ENCODE results near the gene XCR1. TPM values are rescaled to one million over a fixed set of nuclear protein-coding genes. Genes with fewer than 3 reads are reported as not detected.
"Not testable (repeated sequence)": the region's sequence is repeated elsewhere in the genome, so short reads cannot be mapped to it uniquely, and the experiment has no call there.

Gene XCR1
- polyA plus RNA-seq, 6 donors from 2014 or later = not detected

DNA sequence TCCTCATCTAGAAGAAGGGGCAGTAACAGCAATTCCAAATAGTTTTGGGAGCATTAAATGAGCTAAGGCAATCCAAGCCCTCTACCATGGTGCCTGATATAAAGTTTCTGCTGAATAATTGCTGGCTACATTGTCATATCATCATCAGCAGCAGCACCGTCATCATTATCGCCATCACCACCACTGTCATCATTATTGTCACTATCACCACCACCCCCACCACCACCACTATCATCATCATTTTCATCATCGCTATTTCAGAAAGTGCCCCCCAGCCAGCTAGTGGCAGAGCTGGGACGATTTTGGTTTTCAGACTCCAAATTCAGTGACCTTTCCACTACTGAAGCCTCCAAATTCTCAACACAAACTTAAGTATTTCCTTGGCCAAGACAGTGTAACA is 15.0 kb downstream of the XCR1 start:
- DNase-seq (no peak), ATAC-seq (ENCODE audit: low read depth in 2 of 2) (no peak)
- no peaks in the 10 kb centered on the region for H3K4me1 Mint-ChIP-seq
- H3K4me3 Mint-ChIP-seq = no peak overlapping the region
- H3K27ac Mint-ChIP-seq = no peak overlapping the region
- no peaks in the 10 kb centered on the region for H3K36me3 Mint-ChIP-seq
- H3K9me3 Mint-ChIP-seq = no peaks in the 10 kb centered on the region
- peaks cover 4 to 13% (median 5%) of the 10 kb centered on the region in 3 donors for H3K27me3 Mint-ChIP-seq

DNA sequence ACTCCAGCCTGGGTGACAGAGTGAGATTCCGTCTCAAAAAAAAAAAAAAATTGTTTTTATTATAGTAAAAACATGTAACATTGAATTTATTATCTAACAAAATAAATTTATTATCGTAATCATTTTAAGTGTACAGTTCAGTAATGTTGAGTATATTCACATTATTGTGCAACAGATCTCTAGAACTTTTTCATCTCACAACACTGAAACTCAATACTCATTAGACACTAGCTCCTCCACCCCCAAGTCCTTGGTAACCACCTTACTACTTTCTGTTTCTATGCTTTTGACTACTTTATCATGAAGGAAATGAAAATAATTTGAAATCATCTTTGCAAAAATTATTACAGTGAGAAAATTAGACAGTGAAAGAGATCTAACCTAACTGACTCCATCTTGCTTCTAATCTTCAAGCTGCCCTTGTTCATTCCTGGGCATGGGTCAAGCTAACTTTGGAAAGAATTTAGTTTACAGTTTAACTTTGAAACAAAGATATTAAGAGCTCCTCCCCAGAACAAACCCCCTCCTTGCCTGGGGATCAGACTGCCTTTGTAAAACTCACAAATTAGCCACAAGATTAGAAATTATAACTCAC is 16.7 kb downstream of the XCR1 start:
- Mint-ChIP-seq H3K27me3 (peaks cover 4 to 13% (median 5%) of the 10 kb centered on the region in 3 donors), H3K9me3 (no peaks in the 10 kb centered on the region), H3K27ac (no peak overlapping the region), H3K36me3 (no peaks in the 10 kb centered on the region), H3K4me3 (no peak overlapping the region), H3K4me1 (no peaks in the 10 kb centered on the region)
- ATAC-seq (ENCODE audit: low read depth in 2 of 2) (no peak), DNase-seq (no peak)

DNA sequence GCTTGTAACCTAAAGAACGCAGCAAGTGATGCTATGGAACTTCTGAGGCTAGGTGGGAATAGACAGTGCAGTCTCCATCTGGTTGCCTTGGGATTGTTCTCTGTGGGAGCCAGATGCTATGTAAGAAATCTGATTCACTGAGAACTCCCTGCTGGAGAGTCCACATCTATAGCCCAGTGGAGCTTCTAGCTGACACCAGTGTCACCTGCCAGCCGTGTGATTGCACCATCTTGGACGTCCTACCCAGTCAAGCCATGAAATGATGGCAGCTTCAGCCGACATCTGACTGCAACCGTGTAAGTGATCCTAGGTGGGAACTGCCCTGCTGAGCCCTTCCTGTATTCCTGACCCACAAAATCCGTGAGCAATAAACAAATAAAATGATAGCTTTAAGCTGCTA is 19.2 kb downstream of the XCR1 start:
- no peaks in the 10 kb centered on the region for H3K36me3 Mint-ChIP-seq
- DNase-seq (no peak), ATAC-seq (ENCODE audit: low read depth in 2 of 2) (no peak)
- H3K27ac Mint-ChIP-seq = no peak overlapping the region
- H3K4me1 Mint-ChIP-seq = no peaks in the 10 kb centered on the region
- H3K27me3 Mint-ChIP-seq = peaks cover 0 to 4% (median 1%) of the 10 kb centered on the region in 3 donors
- no peaks in the 10 kb centered on the region for H3K9me3 Mint-ChIP-seq
- no peak overlapping the region for H3K4me3 Mint-ChIP-seq

DNA sequence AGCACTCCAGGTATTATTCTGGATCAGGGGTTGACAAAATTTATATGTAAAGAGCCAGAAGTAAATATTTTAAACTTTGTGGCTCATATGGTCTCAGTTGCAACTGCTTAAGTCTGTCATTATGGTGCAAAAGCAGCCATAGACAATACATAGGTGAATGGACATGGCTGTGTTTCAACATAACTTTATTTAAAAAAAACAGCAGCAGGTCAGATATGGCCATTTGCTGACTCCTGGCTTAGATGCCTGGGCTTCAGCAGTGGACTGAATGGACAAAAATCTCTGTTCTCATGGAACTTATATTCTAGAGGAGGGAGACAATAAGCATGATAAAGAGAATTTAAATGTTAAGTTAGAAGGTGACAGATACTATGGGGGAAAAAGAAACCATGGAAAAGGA is 20.0 kb downstream of the XCR1 start:
- Mint-ChIP-seq H3K4me1 (no peaks in the 10 kb centered on the region), H3K4me3 (no peak overlapping the region), H3K36me3 (no peaks in the 10 kb centered on the region), H3K9me3 (no peaks in the 10 kb centered on the region), H3K27ac (peak overlapping the region in 1 of 6 donors; percentile 54), H3K27me3 (no peaks in the 10 kb centered on the region)
- no peak for DNase-seq
- ATAC-seq (ENCODE audit: low read depth in 2 of 2) = no peak

DNA sequence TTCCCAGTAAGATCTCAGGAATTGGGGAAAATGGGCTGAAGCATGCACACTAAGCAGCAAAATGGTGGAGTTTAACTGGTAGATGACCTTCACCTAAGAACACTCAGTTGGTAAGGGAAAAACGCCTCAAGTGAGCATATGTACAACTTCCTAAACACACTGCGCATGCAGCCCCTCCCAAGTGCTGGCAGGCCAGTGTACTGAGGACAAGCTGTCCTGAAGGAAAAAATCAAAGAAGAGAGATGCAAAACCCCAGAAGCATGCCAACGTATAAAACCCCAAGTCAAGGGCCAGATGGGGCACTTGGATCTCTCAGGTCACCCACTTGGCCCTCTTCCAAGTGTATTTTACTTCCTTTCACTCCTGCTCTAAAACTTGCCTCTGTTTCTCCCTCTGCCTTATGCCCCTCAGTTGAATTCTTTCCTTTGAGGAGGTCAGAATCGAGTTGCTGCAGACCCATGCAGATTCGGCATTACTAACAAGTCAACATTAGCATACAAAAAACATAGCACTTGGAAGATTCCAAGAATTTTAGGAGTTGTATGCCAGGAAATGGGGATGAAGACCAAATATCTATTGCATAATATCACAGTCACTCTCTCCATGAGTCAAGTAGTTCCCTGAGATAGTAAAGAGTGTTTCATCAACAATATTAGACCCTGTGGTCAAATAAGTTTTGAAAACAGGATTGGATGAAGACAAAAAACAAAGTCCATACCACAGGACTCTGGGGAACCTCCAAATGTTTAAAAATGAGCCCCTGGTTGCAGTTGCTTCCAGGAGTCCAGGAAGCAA is 20.8 kb downstream of the XCR1 start:
- peak overlapping the region in 1 of 6 donors; percentile 2 for H3K27ac Mint-ChIP-seq
- H3K36me3 Mint-ChIP-seq = no peaks in the 10 kb centered on the region
- H3K4me3 Mint-ChIP-seq = no peak overlapping the region
- H3K27me3 Mint-ChIP-seq = no peaks in the 10 kb centered on the region
- H3K9me3 Mint-ChIP-seq = no peaks in the 10 kb centered on the region
- H3K4me1 Mint-ChIP-seq = no peaks in the 10 kb centered on the region
- DNase-seq (no peak), ATAC-seq (ENCODE audit: low read depth in 2 of 2) (no peak)

DNA sequence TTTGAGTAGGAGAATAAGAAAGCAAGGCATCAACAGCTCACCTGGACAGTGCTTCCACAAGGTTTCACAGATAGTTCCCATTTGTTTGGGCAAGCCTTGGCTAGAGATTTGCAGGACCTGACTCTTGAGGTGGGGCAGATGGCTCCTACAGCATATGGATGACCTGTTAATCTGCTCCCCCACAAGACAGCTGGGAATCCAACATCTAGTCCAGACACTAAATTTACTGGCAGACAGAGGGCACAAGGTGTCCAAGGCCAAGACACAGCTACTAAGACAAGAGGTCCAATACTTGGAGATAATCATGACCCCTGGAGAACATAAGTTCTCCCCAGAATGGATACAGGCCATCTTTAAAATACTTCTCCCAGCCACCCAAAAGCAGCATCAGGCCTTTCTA is 23.6 kb downstream of the XCR1 start:
- peaks cover 0 to 12% (median 10%) of the 10 kb centered on the region in 3 donors for H3K27me3 Mint-ChIP-seq
- H3K4me3 Mint-ChIP-seq = not testable (repeated sequence)

DNA sequence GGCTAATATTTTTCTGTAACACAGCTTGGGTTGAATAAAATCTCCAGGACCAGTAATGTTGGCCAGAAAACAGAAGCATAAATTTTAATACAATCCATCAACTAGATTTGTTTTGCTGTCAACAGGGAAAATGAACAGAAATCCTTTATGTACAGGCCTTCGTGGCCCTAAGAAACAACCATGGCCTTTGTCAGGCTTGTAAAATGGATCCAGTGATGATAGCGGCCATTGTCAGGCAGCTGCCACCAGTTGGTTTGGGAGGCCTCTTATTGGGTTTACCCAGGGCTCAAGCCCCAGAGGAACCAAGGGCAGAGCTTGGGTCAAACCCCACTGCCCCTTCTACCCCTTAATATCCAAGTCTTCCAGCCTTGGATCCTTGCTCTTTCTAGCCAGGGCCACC is 26.1 kb downstream of the XCR1 start:
- Mint-ChIP-seq H3K36me3 (no peaks in the 10 kb centered on the region), H3K9me3 (no peaks in the 10 kb centered on the region), H3K4me1 (peaks cover 0 to 6% (median 4%) of the 10 kb centered on the region in 3 donors), H3K27ac (peak overlapping the region in 1 of 6 donors; percentile 71), H3K27me3 (peaks cover 0 to 18% (median 12%) of the 10 kb centered on the region in 3 donors), H3K4me3 (no peak overlapping the region)
- DNase-seq = no peak
- ATAC-seq (ENCODE audit: low read depth in 2 of 2) = no peak

More for the DNA sequence above, 23.6 kb downstream of the XCR1 start:
- H3K36me3 Mint-ChIP-seq; H3K4me1 Mint-ChIP-seq; DNase-seq; H3K9me3 Mint-ChIP-seq; ATAC-seq (ENCODE audit: low read depth in 2 of 2); H3K27ac Mint-ChIP-seq: not testable (repeated sequence)

DNA sequence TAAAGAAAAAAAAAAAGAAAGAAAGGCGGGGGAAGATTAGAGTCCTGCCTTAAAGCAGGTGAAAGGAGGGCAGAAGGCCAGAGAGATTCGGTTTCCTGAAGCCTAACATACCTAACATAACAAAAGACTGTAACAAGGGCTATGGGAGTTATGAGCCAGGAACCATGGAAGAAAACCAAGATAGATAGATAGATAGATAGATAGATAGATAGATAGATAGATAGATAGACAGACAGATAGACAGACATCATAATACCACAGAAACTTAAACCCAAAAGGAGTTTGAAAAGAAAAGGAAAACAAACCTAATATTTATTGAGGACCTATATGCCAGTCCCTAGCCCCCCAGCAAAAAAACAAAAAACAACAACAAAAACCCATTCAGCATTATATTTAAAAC is 29.3 kb downstream of the XCR1 start:
- Mint-ChIP-seq H3K9me3 (no peaks in the 10 kb centered on the region), H3K4me3 (peak overlapping the region in 1 of 8 donors; percentile 2), H3K36me3 (no peaks in the 10 kb centered on the region), H3K27ac (peak overlapping the region in 1 of 6 donors; percentile 63), H3K4me1 (peaks cover 8 to 26% (median 11%) of the 10 kb centered on the region in 3 donors), H3K27me3 (peaks cover 0 to 18% (median 12%) of the 10 kb centered on the region in 3 donors)
- no peak for DNase-seq
- no peak for ATAC-seq (ENCODE audit: low read depth in 2 of 2)

DNA sequence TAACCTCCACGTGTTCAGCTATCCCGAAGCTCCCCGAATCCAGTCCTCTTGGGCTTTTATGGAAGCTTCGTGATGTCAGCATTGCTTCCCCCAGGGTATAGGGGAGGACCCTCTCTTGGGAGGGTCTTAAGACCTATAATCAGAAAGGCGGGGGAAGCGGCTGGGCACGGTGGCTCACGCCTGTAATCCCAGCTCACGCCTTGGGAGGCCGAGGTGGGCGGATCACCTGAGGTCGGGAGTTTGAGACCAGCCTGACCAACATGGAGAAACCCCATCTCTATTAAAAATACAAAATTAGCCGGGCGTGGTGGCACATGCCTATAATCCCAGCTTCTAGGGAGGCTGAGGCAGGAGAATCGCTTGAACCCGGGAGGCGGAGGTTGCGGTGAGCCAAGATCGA is 29.8 kb downstream of the XCR1 start:
- not testable (repeated sequence) for ATAC-seq (ENCODE audit: low read depth in 2 of 2); H3K9me3 Mint-ChIP-seq; DNase-seq; H3K36me3 Mint-ChIP-seq; H3K27ac Mint-ChIP-seq
- Mint-ChIP-seq H3K4me1 (peaks cover 12 to 31% (median 16%) of the 10 kb centered on the region in 3 donors), H3K27me3 (peaks cover 0 to 18% (median 12%) of the 10 kb centered on the region in 3 donors), H3K4me3 (peak overlapping the region in 1 of 8 donors; percentile 90)

DNA sequence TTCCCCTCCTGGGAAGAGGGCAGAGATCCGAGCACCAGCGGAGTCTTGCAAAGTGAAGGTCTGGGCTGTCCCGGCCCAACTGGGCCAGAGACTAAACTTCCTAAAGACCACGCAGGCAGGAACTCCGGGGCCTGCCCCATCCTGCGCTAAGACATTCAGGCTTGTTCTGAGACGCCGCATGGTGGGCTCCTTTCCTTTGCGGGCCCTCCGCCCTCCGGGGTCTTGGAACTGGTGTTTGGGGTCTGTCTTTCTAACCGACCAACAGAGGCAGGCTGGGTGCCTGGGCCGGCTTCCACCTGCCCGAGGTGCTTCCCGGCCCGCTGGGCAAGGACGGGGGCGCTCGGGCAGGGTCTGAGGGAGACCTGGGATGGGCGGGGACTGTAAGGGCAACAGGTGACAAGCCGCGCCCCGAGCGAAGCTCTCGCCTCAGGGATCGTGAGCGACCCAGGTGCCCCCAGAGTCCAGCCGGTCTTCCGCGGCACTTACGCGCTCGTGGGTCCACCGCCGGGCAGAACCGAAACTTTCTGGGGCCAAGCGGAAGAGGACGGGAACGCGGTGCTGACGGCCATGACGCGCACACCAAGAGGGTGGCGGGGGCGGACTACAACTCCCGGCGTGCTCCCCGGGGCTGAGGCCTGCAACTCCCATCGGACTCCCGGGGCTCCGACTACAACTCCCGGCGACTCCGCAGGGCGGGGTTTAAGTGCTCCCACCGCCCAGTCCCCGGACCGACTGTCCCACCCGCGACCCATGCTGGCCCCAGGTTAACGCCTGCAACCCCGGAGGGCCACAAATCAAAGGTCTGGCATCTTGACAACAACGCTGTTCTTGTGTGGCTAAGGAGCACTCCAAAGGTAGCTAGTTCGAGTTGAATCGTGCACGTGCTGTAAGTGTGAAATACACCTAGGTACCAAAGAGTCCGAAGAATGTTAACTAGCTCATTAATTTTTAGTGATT is 31.8 kb downstream of the XCR1 start, which contains the start of gene FYCO1:
TSS of gene FYCO1 (minus strand) at position 589 of the 957 bp plus-strand sequence. CDS start 10,914 bp downstream, outside the sequence.
- Mint-ChIP-seq H3K4me1 (peaks cover 25 to 50% (median 31%) of the 10 kb centered on the region in 3 donors), H3K36me3 (no peaks in the 10 kb centered on the region), H3K27me3 (peaks cover 0 to 18% (median 11%) of the 10 kb centered on the region in 3 donors), H3K4me3 (peak within 1 kb of the TSS; percentile 78 to 95 (median 92)), H3K27ac (peak within 1 kb of the TSS; percentile 82 to 96 (median 94)), H3K9me3 (no peaks in the 10 kb centered on the region)
- DNase-seq (peak; percentile 87), ATAC-seq (ENCODE audit: low read depth in 2 of 2) (peak; percentile 94 to 95)

DNA sequence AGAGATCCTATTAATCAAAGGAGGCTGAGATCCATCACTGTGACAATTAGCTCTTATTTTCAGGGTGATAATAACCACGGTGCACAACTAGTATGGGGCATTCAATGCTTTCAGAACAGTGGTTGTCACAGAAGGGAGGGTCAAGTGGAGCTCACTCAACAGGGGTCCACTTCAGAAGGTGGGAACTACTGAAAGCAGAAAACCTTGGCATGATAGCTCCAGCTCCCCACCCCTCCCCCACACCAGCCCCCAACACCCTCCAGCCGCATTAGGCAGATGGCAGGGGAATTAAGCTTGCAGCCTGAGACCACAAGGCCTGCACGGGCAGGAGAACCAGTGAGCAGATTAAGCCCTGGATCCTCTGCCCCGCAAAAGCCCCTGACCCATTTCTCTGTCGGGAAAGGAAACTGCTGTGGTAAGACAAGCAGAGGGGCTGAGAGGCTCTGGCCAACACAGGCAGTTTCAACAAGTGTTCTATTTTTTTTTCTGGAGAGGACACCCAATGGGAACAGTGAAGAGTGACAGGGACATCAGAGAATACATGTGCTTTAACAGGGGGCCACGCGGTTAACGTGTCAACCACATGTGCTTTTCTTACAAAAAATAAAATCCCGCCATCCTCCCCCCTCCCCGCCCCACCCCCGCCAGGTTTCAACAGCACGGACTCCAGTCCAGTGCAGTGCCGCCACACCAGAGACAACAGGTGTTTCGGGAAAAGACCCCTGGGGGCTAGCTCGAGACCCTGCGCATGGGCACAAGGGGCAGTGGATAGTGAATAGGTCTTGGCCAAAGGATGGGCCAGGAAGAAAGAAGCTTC is 32.7 kb downstream of the XCR1 start:
- Mint-ChIP-seq H3K36me3 (no peaks in the 10 kb centered on the region), H3K9me3 (no peaks in the 10 kb centered on the region), H3K4me3 (peak overlapping the region; percentile 78 to 95 (median 92)), H3K27me3 (peaks cover 0 to 10% (median 2%) of the 10 kb centered on the region in 3 donors), H3K27ac (peak overlapping the region; percentile 82 to 96 (median 92)), H3K4me1 (peaks cover 25 to 58% (median 40%) of the 10 kb centered on the region in 3 donors)
- ATAC-seq (ENCODE audit: low read depth in 2 of 2) = peak in 1 of 2 donors; percentile 1
- no peak for DNase-seq

DNA sequence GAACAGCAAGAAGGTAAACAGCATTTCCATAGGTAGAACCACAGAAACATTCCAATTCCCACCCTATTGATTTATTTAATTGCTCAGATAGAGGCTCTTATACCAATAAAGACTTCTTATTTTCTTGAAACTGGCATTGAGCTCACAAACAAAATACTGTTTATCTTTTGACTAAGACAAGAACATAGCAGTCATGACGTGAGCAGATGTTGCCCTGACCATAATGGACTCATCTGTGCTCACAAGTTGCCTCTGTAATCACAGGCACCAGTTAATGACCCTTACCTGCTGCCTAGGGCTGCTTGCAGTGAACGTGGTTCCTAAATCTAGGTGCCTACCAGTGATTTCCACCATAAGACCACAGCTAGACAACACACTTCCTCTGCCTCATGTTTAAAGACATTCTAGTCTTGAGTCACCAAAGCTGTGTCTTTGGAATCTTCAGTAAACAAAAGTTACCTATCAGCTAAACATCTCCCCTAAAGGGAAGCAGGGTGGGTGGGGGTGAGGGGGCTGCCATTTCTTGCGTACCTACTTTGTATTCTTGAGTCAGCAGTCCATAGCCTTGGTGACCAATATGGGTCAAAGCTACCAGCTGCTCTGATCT is 33.8 kb downstream of the XCR1 start:
- peak overlapping the region in 5 of 8 donors; percentile 68 to 90 (median 78) for H3K4me3 Mint-ChIP-seq
- H3K27me3 Mint-ChIP-seq = peaks cover 0 to 8% (median 0%) of the 10 kb centered on the region in 3 donors
- DNase-seq = no peak
- H3K9me3 Mint-ChIP-seq = no peaks in the 10 kb centered on the region
- peak overlapping the region in 4 of 6 donors; percentile 52 to 75 (median 64) for H3K27ac Mint-ChIP-seq
- H3K4me1 Mint-ChIP-seq = peaks cover 28 to 66% (median 49%) of the 10 kb centered on the region in 3 donors
- H3K36me3 Mint-ChIP-seq = peaks cover 0 to 2% of the 10 kb centered on the region in 2 donors
- no peak for ATAC-seq (ENCODE audit: low read depth in 2 of 2)

Data from naive B cell (primary cell).